Anterior cingulate cortex (tissue), 58 donors: ENCODE results near the gene NPTN.
A peak's percentile ranks its signal among the peaks of the same experiment; 100 is the strongest.
"Not testable (repeated sequence)": the region's sequence is repeated elsewhere in the genome, so short reads cannot be mapped to it uniquely, and the experiment has no call there.

ENCODE experiments used
- DNase-seq, 58 donors: peaks; one replicate each; lab custom pipeline; 2025; lab: John Stamatoyannopoulos, UW

NPTN gene

DNA sequence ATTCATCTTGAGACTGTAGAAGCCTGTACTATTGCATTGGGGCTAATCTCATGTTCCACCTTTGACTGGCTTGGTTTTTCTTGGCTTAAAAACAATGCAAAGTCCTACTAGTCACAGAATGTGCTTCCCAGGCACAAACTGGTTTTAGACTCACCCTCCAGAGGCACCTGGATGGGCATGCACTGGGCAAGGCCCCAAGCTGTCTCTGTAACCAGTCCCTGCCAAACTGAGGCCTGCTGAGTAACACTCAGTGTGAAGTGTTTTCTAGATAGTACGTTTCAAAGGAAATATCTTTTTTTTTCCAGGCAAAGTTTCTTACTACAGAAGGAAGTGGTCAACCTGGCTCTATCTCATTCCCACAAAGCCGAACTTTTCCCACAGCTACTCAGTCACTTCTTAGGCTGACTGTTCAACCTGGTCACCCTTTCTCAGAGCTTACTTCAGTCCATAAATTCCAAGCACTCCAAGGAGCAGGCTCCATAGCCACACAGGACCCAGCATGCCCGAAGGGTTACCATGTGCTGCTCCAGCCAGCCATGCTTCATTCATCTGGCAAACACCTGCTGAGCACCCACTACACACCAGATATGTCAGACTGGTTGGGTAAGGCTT is 57.4 kb downstream of the NPTN start:
- no peak for DNase-seq

DNA sequence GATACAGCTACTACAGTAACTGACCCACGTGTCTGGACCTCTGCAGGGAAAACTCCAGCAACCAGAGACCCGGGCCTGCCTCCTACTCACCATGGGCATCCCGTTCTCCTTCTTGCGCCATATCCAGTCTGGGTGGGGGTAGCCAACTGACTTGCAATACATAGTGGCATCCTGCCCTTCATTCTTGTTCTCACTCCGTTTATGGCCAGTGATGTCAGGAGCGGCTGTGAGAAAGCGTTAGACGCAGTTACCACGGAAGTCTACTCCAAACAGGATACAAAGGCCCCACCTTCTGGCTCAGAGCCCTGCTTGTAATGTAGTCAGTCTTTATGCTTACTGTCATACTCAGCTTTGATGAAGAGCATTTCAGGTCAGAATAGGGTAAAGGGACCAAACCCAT is 59.6 kb downstream of the NPTN start:
- DNase-seq = no peak

DNA sequence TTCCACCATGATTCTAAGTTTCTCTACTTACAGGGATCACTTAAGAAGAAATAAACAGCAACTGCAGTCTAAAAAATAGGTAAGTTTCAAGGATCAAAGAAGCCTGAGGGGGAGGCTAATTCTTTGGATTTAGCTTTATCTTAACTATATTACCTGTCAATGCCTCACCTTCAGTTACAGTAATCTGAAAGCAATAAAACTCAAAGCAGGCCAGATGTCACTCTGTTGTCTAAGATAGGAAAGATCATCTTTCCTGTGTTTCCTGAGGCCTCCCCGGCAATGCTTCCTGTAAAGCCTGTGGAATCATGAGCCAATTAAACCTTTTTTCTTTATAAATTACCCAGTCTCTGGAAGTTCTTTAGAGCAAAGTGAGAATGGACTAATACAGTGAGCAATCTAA is 60.2 kb downstream of the NPTN start:
- no peak for DNase-seq

DNA sequence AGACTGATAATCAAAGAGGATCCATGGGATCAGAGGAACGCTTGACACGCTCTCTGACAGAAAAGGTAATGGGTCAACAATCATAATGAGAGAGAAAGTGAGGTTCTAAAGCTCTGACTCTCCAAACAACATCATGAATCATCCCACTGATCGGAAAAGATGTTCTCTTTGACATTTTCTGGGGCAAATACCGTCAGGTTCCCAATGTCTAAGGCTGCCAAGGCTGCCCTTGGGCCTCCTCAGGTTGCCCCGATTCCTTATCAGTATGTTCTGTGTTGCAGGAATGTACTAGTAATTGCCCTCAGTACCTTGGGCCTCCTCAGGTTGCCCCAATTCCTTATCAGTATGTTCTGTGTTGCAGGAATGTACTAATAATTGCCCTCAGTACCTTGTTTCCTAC is 60.9 kb downstream of the NPTN start:
- no peak for DNase-seq

DNA sequence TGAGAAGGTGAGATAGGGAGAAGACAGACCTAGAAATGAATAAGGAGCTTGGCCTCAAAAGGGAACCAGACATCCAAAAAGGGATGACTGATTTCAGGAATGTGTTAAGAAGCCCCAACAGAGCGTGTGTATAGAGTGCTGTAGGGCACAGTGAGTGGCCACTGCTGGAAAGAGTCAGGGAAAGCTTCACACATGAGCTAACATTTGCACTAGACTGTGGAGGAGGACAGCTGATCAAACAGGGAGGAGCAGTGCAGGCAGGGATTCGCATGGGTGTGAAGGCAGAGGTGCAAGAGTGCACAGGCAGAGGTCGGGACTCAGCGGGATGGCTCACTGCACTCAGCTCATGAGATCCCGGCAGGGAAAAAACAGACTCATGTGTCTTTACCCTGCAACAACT is 61.8 kb downstream of the NPTN start:
- DNase-seq = peak in 1 of 58 donors; percentile 34

DNA sequence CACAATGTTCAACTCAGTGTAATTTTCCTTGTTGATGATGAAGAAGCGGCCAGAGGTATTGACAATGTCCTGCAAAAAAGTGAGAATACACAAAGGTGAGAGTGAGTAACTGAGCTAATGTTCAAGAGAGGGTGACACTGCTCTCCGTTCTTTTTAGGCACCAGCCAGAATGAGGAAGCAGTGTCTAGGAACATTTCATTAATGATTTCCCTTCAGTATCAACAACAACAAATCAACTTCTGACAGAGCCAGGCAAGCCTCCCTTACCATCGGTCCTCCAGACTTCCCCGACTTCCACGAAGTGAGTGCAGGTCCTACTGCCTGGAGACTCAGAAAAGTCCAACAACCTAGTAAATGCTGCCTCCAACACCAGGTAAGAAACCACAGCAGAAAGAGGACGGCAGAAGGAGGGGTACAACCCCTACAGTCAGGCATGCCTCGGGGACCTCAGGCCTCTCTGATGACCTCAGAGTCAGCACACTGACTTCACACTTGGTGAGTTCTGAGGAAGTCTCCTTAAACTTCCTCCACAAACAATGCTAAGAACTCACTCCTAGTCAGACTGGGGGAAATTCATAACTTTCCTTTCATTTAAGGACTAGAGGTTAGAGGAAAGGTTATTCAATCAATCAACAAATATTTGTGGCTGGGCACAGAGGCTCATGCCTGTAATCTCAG is 62.7 kb downstream of the NPTN start:
- DNase-seq = no peak

DNA sequence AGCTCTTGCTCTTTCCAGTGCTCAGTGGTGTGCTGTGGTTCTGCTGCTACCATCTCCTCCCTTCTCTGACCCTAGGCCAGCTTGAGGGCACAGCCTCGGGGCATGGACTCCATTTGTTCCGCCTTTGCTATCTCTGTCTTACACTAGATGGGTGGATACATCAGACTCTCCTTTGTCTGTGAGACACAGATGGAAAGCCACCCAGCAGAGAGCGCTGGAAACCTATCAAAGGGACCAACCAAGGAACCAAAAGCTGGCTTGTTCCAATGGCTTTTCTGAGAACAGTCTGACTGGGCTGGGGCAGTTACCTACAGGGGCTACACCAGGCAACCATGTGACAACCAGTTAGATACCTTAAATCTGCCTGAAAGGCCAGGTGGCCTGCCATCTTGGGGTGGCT is 63.8 kb downstream of the NPTN start:
- DNase-seq = no peak

DNA sequence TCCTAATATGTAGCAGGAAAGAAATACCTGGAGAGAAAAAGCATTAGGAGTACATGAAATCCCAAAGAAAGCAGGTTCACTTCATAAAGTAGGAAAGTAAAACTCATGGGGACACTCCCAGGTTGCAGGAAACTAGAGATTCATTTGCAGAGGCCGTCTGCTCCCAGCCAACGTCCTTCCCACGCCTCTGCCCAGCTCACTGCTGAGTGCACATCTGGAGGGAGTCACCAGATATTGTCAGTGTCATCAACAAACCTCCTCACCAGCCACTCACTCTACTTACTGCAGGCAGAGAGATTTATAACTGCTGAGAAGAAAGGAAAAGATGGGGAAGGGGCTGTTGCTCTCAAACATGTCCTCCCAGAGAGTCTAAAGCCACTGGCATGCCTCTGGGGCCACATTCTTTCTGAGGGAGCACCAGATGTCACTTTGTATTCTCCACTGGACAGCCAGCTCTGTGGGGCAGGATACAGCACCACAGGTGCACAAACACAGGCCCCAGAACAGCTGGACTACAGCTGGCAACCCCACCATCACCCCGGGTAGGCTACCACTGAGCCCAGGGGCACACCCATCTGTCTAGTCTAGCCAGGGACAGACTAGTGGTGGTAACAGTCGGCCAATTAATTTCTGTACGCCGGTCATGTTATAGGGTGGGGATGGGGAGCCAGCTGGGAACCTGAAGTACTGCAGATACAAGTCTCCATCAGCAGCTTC is 64.5 kb downstream of the NPTN start:
- no peak for DNase-seq

DNA sequence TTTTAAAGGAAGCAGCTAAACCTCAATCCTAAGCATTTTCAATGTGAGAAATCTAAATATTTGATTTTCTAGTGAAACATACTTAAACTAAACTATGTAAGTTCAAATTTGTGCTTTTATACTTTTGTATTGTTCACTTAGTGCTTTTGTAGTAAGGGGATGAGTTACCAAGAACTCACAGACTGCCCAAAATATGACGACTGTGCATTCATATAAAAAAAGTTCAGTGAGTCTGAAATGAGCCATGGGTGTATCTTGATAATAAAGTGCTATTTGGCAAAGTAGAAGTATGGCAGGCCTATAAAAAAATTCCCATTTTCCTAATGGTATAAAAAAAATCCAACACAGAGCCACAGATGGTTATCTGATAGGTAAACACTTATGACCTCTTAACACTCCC is 66.2 kb downstream of the NPTN start:
- DNase-seq = no peak

DNA sequence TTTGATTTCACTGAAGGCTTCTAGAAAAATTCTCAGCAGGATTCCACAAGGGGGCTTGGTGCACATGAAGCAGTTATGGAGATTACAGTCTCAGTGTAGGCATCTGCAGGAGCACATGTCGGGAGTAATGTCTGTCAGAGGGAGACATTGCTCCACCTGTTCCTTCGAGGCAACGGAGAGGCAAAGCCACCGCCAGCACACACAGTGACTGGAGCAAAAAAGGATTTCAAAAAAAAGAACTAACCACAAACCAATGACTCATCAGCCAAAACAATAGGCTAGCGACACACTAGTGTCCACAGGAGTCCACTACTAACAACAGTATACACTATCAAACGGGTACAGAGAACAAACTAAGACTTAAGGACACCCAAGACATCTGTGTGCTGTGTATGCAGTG is 68.9 kb downstream of the NPTN start:
- DNase-seq = peak in 3 of 58 donors; percentile 5 to 29 (median 16)

DNA sequence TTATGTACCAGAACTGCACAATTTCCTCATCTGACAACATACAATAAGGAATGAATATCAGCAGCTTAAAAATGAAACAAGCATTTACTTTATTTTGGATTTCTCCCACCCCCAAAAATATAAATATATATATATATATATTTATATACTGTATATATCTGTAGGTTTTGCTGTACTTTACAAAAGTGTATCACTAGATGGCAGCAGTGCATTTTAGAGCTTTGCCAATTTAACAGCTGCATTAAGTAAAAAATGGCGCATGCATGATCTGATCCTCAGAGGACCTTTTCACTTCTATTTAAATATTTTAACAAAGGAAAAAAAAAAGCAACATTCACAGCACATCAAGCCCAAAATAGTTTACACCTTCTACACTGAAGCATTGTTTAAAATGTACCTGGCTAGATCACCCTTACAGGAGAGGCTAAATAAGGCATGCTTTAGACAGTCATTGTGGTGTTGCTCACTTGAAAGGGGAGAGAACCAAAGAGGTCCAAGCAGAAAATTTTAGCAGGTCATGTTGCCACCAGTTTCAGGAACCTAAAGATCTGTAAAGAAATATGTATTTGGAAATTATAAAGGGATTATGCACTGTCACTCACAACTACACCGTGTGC is 72.6 kb downstream of the NPTN start:
- peak in 3 of 58 donors; percentile 3 to 31 (median 24) for DNase-seq

DNA sequence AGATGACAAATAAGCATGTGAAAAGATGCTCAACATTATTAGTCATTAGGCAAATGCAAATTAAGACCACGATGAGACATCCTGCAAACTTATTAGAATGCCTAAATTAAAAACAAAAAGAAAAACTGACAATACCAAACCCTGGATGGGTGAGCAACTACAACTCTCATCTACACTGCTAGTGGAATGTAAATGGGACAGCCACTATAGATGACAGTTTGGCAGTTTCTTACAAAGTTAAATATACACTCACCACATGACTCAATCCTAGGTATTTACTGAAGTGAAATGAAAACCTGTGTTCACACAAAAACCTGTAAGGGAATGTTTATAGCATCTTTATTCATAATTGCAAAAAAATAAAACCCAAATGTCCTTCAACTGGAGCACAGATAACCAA is 74.7 kb downstream of the NPTN start:
- DNase-seq = no peak

DNA sequence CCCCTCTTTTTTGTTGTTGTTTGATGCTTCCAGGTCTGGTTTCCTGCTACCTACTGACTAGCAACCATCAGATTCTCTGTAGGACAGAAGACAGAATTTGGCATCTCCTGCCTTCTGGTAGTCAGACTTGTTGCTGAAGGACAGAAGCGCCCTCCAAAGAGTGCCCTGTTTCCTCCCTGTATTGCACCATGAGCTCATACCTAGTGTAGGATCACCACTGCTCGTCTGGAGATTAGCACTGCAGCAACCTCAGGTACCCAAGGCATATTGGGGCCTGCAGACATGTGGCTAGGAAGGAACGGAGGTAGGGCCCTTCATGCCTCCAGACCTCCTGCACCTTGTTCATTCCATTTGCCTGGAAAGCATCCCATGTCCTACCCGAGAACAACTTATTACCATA is 78.1 kb downstream of the NPTN start:
- DNase-seq = no peak

DNA sequence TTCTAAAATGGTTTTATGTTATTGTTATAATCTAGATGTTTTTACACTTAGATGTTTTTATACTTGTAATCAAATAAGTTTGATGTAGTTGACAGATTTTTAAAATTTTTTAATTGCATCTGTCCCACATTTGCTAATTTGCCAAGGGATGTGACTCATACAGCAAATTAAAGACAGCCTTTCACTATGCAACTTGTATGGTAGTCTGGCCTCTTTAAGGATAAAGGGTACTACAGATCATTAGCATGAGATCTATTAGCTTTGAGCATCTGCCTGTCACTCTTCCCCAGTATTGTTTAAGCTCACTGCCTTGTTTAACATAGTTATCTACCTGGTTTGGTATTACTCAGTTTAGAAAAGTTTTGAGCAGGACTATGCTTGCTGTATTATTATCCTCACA is 83.0 kb downstream of the NPTN start:
- no peak for DNase-seq

DNA sequence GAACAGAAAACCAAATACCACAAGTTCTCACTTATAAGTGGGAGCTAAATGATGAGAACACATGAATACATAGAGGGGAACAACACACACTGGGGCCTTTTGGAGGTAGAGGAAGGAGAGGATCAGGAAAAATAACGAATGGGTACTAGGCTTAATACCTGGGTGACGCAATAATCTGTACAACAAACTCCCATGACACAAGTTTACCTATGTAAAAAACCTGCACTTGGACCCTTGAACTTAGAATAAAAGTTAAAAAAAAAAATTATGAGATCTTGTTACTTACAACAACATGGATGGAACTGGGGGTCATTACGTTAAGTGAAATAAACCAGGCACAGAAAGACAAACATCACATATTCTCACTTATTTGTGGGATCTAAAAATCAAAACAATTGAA is 84.3 kb downstream of the NPTN start:
- DNase-seq = not testable (repeated sequence)

DNA sequence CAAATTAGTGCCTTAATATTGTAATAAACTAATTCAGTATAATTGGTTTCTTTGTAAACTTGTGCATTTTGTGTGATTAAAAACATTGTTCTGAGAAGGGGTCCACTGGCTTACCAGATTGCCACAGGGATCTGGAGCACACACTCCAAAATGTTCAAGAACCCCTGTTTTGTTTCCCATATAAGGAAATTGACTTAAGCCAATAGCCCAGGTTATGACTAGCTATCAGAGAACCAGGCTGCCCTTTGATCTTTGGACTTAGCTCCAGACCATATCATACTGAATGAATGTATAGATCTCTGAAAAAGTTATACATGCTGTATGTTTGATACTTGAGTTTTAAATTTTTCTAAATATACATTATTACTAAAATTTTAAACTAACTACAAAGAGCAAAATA is 91.7 kb downstream of the NPTN start:
- no peak for DNase-seq

DNA sequence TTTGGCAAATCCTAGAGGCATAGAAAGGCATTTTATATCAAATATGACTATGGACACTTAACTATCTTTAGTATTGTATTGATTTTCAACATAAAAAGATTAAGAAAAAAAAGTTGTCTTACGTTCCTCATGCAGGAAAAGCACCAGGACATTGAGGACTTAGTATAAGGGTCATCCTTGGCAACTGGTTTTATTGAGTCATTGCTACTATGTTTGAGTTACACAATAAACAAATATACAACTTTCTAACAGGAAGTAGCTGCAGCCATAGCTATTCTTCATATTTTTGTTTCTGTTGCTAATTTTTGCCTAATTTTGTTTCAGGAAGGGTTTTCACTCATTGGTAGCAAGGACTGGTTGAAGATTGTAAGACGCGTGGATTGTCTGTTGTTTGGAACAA is 93.0 kb downstream of the NPTN start:
- no peak for DNase-seq

DNA sequence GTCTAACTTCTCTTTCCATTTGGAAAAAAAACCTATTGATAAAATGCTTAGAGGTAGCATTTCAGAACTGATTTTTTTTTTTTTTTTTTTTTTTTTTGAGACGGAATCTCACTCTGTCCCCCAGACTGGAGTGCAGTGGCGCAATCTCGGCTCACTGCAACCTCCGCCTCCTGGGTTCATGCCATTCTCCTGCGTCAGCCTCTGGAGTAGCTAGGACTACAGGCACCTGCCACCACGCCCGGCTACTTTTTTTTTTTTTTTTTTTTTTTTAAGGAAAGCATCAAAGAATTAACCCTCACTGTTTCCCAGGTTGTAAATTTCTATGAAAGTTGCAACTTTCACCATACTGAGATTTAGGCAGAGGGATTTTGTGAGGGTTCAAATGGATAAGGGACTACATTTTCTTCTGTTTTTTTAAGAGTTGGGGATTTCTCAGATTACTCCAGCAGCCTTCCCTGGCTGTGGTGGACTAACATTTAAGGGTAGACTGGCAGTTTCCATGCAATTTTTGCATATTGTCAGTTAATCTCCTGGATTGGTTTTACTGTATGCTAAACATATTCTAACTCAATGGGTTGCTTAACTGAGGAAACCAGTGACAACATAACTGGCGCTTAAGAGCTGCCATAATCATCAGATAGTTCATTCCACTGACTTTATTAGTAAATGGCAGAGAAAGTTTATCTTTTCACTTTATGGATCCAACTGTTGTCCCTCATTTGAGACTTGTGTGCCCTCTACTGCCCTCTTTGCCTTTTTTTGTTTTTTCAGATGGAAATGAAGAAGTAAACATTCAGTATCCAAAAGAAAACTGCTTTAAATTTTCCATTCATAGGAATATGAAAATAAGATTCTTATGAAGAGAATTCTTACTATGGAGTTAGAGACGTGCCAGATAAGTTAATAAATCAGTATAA is 93.7 kb downstream of the NPTN start:
- no peak for DNase-seq

DNA sequence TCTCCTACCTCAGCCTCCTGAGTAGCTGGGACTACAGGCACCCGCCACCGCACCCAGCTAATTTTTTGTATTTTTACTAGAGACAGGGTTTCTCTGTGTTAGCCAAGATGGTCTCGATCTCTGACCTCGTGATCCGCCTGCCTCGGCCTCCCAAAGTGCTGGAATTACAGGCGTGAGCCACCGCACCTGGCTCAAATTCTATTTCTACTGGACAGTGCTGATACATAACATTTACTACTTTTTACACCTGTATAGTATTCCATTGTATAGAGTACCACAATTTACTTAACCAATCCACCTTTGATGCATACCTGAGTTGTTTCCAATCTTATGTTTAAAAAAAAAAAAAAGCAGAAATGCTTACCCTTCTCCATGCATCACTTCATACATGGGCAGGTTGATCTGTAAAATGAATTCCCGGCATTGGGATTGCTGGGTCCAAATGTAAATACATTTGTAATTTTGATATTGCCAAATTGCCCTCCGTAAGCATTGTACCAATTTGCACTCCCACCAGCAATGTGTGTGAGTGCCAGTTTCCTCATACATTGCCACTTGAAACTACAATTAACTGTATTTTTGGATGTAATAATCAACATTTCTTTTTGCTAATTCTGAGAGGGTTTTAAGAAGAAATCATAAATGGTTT is 94.5 kb downstream of the NPTN start:
- DNase-seq = no peak

DNA sequence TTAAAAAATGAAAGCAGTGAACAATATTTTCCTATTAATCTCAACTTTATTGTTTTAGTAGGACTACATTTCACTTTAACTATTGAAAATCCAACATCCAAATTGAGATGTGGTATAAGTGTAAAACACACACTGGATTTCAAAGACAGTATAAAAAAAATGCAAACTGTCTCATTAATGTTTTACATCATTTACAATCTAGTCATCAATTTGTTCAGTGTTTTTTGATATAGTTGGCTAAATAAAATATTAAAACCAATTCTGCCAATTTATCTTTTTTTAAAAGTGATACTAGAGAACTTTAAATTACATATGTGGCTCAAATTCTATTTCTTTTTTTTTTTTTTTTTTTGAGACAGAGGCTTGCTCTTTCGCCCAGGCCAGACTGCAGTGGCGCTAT is 95.1 kb downstream of the NPTN start:
- DNase-seq = no peak
